CD14-positive monocyte (primary cell): ENCODE data around the gene NDST3. TPM values are rescaled to one million over a fixed set of nuclear protein-coding genes. Genes with fewer than 3 reads are reported as not detected.

Experiments
- DNase-seq, 3 donors: peaks; one replicate each; pipeline ENCODE4 v3.0.0-alpha.2; 2011 to 2022
- H2AFZ ChIP-seq: 2 replicates; pipeline ENCODE4 v1.6.0; 2012; ENCODE audit warnings: mild to moderate bottlenecking, low read depth, low read length, inconsistent platforms; ENCODE audit not compliant: insufficient read depth, poor library complexity, severe bottlenecking
- H3K27ac ChIP-seq, 2 donors: 1 replicate in 1 of 2; 2 replicates in 1 of 2; pipeline ENCODE4 v1.5.1; 2012 to 2013; ENCODE audit warnings: low read length in 2 of 2, control low read depth in 1 of 2, inconsistent platforms in 1 of 2, low read depth in 1 of 2, mild to moderate bottlenecking in 1 of 2
- H3K27me3 ChIP-seq, 2 donors: one replicate each; pipeline versions ENCODE4 v1.6.0 to v1.6.1; 2011 to 2013; ENCODE audit warnings: low read length in 2 of 2; ENCODE audit not compliant: control insufficient read depth in 2 of 2, insufficient read depth in 2 of 2
- H3K36me3 ChIP-seq, 2 donors: replicated peaks in 1 of 2; 1 replicate in 1 of 2; 2 replicates in 1 of 2; pipeline versions ENCODE4 v1.5.1 to v1.6.1; 2012 to 2013; ENCODE audit warnings: low read length in 2 of 2, control low read depth in 1 of 2, inconsistent platforms in 1 of 2, mild to moderate bottlenecking in 1 of 2; ENCODE audit not compliant: insufficient read depth in 2 of 2, control insufficient read depth in 1 of 2
- H3K4me1 ChIP-seq, 2 donors: 1 replicate in 1 of 2; 2 replicates in 1 of 2; pipeline versions ENCODE4 v1.5.1 to v1.6.1; 2012 to 2013; ENCODE audit warnings: low read length in 2 of 2, control low read depth in 1 of 2, inconsistent platforms in 1 of 2, mild to moderate bottlenecking in 1 of 2, moderate library complexity in 1 of 2; ENCODE audit not compliant: insufficient read depth in 2 of 2, control insufficient read depth in 1 of 2
- H3K4me2 ChIP-seq: replicated peaks from 2 replicates; pipeline ENCODE3; 2012; ENCODE audit warnings: low read length, moderate library complexity, mild to moderate bottlenecking; ENCODE audit not compliant: poor library complexity, severe bottlenecking; ENCODE audit errors: extremely low read depth
- H3K4me3 ChIP-seq, 3 experiments: fragments of 200-600 bp in 1 of 3; sonication (generic) in 1 of 3; replicated peaks in 1 of 3; 1 replicate in 2 of 3; 2 replicates in 1 of 3; pipeline ENCODE4 v1.5.1; 2011 to 2013; ENCODE audit warnings: low read length in 3 of 3, mild to moderate bottlenecking in 3 of 3, control low read depth in 2 of 3, low read depth in 2 of 3, inconsistent platforms in 1 of 3, moderate library complexity in 1 of 3
- H3K79me2 ChIP-seq: 2 replicates; pipeline ENCODE4 v1.6.0; 2012; ENCODE audit warnings: mild to moderate bottlenecking, control low read depth, inconsistent platforms, low read length, moderate library complexity; ENCODE audit not compliant: insufficient read depth
- H3K9ac ChIP-seq: 2 replicates; pipeline ENCODE4 v1.6.0; 2017; ENCODE audit warnings: low read length, mild to moderate bottlenecking; ENCODE audit not compliant: insufficient read depth, poor library complexity, severe bottlenecking
- H3K9me3 ChIP-seq, 2 donors: replicated peaks in 1 of 2; 1 replicate in 1 of 2; 2 replicates in 1 of 2; pipeline versions ENCODE4 v1.5.1 to v1.6.1; 2012 to 2013; ENCODE audit warnings: low read length in 2 of 2, control low read depth in 1 of 2; ENCODE audit not compliant: control insufficient read depth in 1 of 2, insufficient read depth in 1 of 2
- H4K20me1 ChIP-seq: 2 replicates; pipeline ENCODE4 v1.6.0; 2012; ENCODE audit warnings: mild to moderate bottlenecking, low read length, control low read depth, moderate library complexity; ENCODE audit not compliant: insufficient read depth
- H3K27ac Mint-ChIP-seq, 7 donors: one replicate each; pipeline ENCODE4 v1.8.0; 2020; ENCODE audit warnings: mild to moderate bottlenecking in 7 of 7, mixed read lengths in 7 of 7, moderate library complexity in 6 of 7, inconsistent platforms in 2 of 7
- H3K27me3 Mint-ChIP-seq, 3 donors: one replicate each; pipeline ENCODE4 v1.8.0; 2021 to 2022; ENCODE audit warnings: low read depth in 3 of 3, mild to moderate bottlenecking in 3 of 3, mixed read lengths in 3 of 3, moderate library complexity in 3 of 3, inconsistent platforms in 1 of 3
- H3K36me3 Mint-ChIP-seq, 2 donors: one replicate each; pipeline ENCODE4 v1.8.0; 2020; ENCODE audit warnings: mixed read lengths in 2 of 2, inconsistent platforms in 1 of 2, mild to moderate bottlenecking in 1 of 2
- H3K4me1 Mint-ChIP-seq: one replicate; pipeline ENCODE4 v1.8.0; 2020; ENCODE audit warnings: mild to moderate bottlenecking, mixed read lengths
- H3K4me3 Mint-ChIP-seq, 2 donors: one replicate each; pipeline ENCODE4 v1.8.0; 2020; ENCODE audit warnings: mild to moderate bottlenecking in 2 of 2, mixed read lengths in 2 of 2, moderate library complexity in 1 of 2
- H3K9me3 Mint-ChIP-seq, 7 donors: one replicate each; pipeline ENCODE4 v1.8.0; 2020 to 2022; ENCODE audit warnings: mixed read lengths in 7 of 7, mild to moderate bottlenecking in 6 of 7, moderate library complexity in 6 of 7, inconsistent platforms in 2 of 7
- WGBS: methylation state at CpG from one replicate; pipeline ENCODE4 v1.1.5; 2013; ENCODE audit warnings: missing lambda C conversion rate; ENCODE audit not compliant: insufficient coverage; 5-methylcytosine and 5-hydroxymethylcytosine counted together
- intact Hi-C, 2 donors: fragments of 100-400 bp; cut with micrococcal nuclease; formaldehyde crosslinking; loops; one replicate each; pipeline versions ENCODE4 v1.15.0 to v1.15.1; 2023
- polyA plus RNA-seq, 3 donors: library from polyadenylated mRNA; depleted of rRNA in 1 of 3; unstranded in 2 of 3; stranded (reverse) in 1 of 3; fragments of 300-500 nt in 2 of 3; fragments of >200 nt in 1 of 3; fragmentation: Illumina TruSeq in 2 of 3; gene quantifications; 1 replicate in 2 of 3; 2 replicates in 1 of 3; pipeline ENCODE4 v1.2.3, GENCODE V29; 2012 to 2021
- TF ChIP-seq, protein P1 (sequence below): fragments of 200-600 bp; IDR thresholded peaks from one replicate; pipeline ENCODE4 v1.8.0; 2022; ENCODE audit warnings: antibody characterized with exemption, mild to moderate bottlenecking

The NDST3 gene
- polyA plus RNA-seq, 3 donors: not detected

DNA sequence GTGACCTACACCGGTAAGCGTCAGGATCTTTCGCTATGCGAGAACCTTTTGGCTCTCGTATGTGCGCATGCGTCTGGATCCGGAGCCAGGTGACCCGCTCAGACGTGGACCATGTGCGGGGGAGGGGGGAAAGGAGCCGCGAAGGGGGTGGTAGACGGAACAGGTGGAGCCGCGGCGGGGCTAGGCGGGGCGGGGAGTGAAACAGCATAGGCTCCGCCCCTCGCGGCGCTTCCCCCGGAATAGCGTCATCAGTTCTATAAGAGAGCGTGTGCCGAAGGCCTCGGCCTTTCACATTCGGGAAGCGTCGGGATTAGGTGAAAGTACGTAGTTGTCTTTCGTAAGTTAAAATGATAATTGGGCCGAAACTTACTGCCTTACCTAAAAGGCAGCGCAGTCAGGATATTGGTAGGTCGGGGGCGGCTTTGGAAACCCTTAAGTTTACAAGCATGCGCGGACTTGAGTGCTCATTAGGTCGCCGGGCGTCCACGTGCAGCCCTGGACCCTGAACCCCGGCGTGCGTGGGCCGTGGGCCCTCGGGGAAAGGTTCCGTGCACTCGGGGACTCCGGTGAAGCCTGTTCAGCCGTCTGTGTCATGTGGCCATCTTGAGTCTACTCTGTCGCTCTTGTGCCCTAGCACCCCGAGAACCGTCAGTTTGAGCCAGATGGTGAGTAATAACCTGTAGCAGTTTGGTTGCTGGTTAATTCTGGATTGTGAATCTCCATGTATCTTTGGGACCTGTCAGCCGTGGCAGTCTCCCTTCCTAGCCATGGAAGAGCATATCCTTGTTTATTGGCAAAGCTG, 244.4 kb downstream of the NDST3 start:
- peak overlapping the region; percentile 82 for H3K4me2 ChIP-seq
- peaks cover 16% of the 10 kb centered on the region for H3K79me2 ChIP-seq
- Mint-ChIP-seq H3K4me3 (peak overlapping the region; percentile 91 to 99), H3K27ac (peak overlapping the region; percentile 98 to 99 (median 99)), H3K27me3 (no peaks in the 10 kb centered on the region), H3K9me3 (peaks cover 0 to 5% (median 2%) of the 10 kb centered on the region in 7 donors), H3K36me3 (peaks cover 7 to 9% of the 10 kb centered on the region in 2 donors), H3K4me1 (peaks cover 47% of the 10 kb centered on the region)
- H3K9ac ChIP-seq: peak overlapping the region; percentile 93
- WGBS: under 1% methylated on average over 41 of the region's 56 CpGs
- DNase-seq: peak; percentile 89 to 95 (median 94)
- peak overlapping the region; percentile 74 to 87 (median 80) for H3K4me3 ChIP-seq
- peak overlapping the region; percentile 82 for H2AFZ ChIP-seq
- no peaks in the 10 kb centered on the region for H4K20me1 ChIP-seq
- peaks cover 0 to 3% of the 10 kb centered on the region in 2 donors for H3K36me3 ChIP-seq
- peak overlapping the region; percentile 81 to 99 for H3K27ac ChIP-seq
- H3K27me3 ChIP-seq: no peaks in the 10 kb centered on the region
- intact Hi-C loops: no loop called here
- TF ChIP-seq, protein P1, sequence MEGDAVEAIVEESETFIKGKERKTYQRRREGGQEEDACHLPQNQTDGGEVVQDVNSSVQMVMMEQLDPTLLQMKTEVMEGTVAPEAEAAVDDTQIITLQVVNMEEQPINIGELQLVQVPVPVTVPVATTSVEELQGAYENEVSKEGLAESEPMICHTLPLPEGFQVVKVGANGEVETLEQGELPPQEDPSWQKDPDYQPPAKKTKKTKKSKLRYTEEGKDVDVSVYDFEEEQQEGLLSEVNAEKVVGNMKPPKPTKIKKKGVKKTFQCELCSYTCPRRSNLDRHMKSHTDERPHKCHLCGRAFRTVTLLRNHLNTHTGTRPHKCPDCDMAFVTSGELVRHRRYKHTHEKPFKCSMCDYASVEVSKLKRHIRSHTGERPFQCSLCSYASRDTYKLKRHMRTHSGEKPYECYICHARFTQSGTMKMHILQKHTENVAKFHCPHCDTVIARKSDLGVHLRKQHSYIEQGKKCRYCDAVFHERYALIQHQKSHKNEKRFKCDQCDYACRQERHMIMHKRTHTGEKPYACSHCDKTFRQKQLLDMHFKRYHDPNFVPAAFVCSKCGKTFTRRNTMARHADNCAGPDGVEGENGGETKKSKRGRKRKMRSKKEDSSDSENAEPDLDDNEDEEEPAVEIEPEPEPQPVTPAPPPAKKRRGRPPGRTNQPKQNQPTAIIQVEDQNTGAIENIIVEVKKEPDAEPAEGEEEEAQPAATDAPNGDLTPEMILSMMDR: no peak
- H3K9me3 ChIP-seq: peaks cover 0 to 4% of the 10 kb centered on the region in 2 donors
- peaks cover 31 to 37% of the 10 kb centered on the region in 2 donors for H3K4me1 ChIP-seq

DNA sequence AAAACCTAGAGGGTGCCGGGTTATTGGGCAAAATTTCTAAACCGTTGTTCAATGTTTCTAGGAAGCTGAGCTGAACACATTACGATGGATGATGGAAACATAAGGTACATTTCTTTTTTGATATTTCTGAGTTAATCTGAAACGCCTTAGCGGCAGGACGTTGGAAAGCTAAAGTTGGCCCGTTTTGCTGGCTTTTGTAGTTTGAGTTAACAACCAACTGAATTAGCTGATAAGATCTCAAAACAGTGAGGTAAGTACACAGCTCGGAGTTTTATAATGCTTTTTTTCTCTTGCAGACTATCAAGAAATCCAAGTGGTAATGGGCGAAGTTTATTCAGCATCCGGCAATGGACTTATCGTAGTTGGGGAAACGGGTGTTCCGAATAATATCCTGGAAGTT, 245.0 kb downstream of the NDST3 start:
- Histone ChIP-seq H3K9me3 (peaks cover 0 to 4% of the 10 kb centered on the region in 2 donors), H3K27ac (peak overlapping the region; percentile 81 to 99), H4K20me1 (no peaks in the 10 kb centered on the region), H3K4me2 (peak overlapping the region; percentile 82), H3K36me3 (peaks cover 0 to 3% of the 10 kb centered on the region in 2 donors), H3K9ac (peak overlapping the region; percentile 93), H3K79me2 (peaks cover 16% of the 10 kb centered on the region), H3K27me3 (no peaks in the 10 kb centered on the region), H3K4me3 (peak overlapping the region; percentile 74 to 87 (median 80)), H3K4me1 (peaks cover 36 to 43% of the 10 kb centered on the region in 2 donors), H2AFZ (peak overlapping the region; percentile 82)
- no peaks in the 10 kb centered on the region for H3K27me3 Mint-ChIP-seq
- H3K36me3 Mint-ChIP-seq: peaks cover 7 to 9% of the 10 kb centered on the region in 2 donors
- intact Hi-C loops: no loop called here
- no peak for DNase-seq
- peaks cover 2 to 5% (median 2%) of the 10 kb centered on the region in 7 donors for H3K9me3 Mint-ChIP-seq
- WGBS: 1% methylated on average over 10 of the region's 13 CpGs
- peak overlapping the region; percentile 98 to 99 (median 99) for H3K27ac Mint-ChIP-seq
- peak overlapping the region; percentile 91 to 99 for H3K4me3 Mint-ChIP-seq
- H3K4me1 Mint-ChIP-seq: peaks cover 51% of the 10 kb centered on the region
- TF ChIP-seq, protein P1: no peak
